ENCODE results near the gene NDUFS4.

GRCh38 chr5:53542926-53543325 is 17.5 kb upstream of the NDUFS4 start:
- TF ChIP-seq CTCF (conservative IDR thresholded peaks at IDR 0.05) (no peak), EZH2 (IDR thresholded peaks at IDR 0.05; ENCODE audit: low read depth) (no peak)

Measured in PC-9 (cell line).